ENCODE measurements around the gene LHFPL3.
"Not testable (repeated sequence)": the region's sequence is repeated elsewhere in the genome, so short reads cannot be mapped to it uniquely, and the experiment has no call there.

The LHFPL3 gene

GRCh38 chr7:104595591-104595990, 267.2 kb downstream of the LHFPL3 start:
- DNase-seq (ENCODE audit: low read depth) = not testable (repeated sequence)

DNA sequence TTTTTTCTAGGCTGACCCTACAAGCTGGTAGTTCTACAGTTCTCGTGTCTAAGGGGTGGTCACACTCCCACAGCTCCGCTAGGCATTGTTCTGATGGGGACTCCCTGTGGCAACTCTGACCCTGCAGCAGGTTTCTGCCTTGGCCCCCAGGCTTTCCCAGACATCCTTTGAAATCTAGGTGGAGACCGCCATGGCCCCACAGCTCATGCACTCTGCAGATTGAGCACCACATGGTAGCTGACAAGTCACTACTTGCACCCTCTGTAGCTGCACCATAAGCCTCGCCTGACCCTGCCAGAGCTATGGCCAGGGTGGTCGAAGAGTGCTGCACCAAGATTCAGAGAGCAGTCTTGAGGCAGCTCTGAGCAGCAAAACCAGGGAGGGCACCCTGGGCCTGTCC, 275.6 kb downstream of the LHFPL3 start:
- DNase-seq (ENCODE audit: low read depth) = no peak

GRCh38 chr7:104604706-104605105, 276.3 kb downstream of the LHFPL3 start:
- no peak for DNase-seq (ENCODE audit: low read depth)

GRCh38 chr7:104621321-104621720, 292.9 kb downstream of the LHFPL3 start:
- DNase-seq (ENCODE audit: low read depth) = no peak

DNA sequence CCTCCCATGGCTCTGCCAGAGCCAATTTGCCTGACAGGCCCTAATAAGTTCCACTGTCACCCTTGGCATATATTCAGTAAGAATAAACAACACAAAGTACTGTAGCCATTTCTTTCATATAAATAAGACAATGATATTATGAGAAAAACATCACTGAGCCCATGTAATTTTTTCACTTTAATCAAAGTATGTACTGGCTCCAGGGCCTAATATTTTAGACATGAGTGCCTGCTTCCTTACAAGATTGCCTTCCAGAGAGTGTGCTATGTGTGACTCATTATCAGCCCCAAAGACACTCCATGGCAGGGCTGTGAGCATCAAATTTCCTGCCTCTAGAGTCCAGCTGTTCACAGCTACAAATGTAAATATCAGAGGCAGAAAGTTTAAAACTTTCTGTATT, 297.6 kb downstream of the LHFPL3 start:
- no peak for DNase-seq (ENCODE audit: low read depth)

DNA sequence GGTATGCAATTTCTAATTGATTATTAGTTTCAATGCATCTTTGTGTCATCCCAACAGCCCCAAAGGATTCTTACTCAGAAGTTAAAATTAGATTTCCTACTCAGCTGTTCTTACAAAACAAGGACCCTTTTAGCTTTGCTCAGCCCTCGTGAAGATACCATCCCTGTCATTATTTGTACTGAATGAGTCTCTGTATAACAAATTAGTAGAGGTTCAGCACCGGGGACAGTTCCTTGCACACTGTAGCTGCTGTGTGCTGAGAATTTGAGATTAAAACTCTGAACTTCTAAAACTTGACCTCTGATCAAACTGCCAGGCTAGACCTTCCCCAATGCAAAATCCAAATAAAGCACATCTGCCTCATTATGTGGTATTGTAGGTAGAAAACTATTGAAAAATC, 299.1 kb downstream of the LHFPL3 start:
- DNase-seq (ENCODE audit: low read depth) = no peak

- DNase-seq (ENCODE audit: low read depth) = no peak
These were observed 299.6 kb downstream of the LHFPL3 start for GRCh38 chr7:104628017-104628416.

DNA sequence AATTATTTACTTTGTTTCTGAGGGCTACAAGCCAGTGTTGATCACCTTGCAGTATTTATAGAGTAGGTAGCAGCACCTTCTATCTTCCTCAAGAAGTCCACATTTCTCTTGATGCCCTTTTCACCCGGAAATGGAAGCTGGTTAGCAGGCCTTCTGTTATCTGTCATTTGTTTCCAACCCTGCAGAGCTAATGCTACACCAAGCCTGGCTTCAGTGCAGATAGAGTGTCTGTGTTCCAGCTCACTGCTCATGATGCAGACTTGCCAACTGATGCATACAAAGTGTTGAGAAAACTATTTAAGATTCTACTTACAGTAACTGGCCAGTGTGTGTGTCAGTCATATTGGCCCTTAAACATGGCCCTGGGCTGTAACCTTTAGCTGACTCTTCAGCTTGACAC, 301.0 kb downstream of the LHFPL3 start:
- no peak for DNase-seq (ENCODE audit: low read depth)

GRCh38 chr7:104640506-104640905, 312.1 kb downstream of the LHFPL3 start:
- no peak for DNase-seq (ENCODE audit: low read depth)

- no peak for DNase-seq (ENCODE audit: low read depth)
These were observed 314.2 kb downstream of the LHFPL3 start for GRCh38 chr7:104642560-104642959.

GRCh38 chr7:104643587-104644217, 315.3 kb downstream of the LHFPL3 start:
- no peak for DNase-seq (ENCODE audit: low read depth)

- no peak for DNase-seq (ENCODE audit: low read depth)
These were observed 322.7 kb downstream of the LHFPL3 start for GRCh38 chr7:104650991-104651640.

DNA sequence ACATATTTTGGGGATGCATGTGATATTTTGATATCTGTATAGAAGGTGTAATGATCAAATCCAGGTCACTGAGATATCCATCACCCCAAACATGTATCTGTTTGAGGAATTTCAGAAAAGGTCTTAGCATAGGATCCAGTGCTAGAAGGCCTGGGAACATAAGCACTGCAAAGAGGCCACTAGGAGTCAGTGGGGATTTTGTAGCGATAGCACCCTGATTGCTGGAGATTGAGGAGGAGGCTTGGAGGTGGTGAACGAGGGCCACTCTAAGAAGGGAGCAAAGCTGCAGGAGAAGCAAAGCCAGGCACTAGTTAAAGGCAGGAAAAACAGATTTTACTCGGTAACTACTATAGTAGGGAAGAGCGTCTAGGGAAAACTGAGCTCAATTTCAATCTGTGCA, 324.0 kb downstream of the LHFPL3 start:
- no peak for DNase-seq (ENCODE audit: low read depth)

DNA sequence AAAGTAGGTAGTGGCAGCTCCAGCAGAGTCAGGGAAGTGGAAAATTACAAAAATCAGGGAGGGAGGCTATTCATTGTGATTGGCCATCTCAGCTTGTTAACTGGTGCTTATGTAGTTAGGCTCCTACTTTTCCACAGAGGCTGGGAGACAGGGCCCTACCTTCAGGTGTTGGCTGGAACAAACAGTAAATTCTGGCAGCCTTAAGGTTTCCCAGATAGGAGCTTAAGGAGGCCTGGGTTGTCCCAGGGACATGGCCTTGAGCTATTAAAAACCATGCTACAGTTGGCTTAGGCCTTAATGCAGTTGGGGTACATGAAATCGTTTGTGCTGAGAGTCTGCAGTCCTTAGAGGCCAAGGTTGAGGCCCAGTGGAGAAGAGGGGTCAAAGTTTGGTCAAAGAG, 324.5 kb downstream of the LHFPL3 start:
- DNase-seq (ENCODE audit: low read depth) = no peak

DNA sequence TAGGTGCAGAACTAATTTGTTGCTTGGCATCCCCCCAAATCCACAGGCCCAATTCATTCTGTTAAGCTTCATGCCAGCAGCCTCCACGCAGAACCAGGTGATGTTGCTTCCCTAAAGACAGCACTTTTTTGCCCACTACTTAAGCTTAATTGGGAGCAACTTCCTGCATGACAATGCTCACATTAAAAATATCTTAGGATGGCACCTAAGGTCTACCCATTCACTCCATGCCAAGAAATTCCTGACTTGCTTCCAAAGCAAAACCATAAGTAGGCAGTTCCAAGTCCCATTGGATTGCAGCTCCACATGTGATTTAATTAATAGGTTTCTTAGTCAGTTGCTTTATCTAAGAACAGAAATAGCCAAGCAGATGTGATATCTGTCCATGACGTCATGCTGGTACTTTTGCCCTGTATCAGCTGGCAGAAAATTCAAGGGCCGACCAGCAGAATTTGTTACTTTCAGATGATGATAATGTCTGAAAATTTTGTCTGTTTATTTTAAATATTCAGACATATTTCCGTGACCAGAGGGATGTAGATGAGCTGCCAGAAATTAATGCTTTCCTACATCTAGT, 325.5 kb downstream of the LHFPL3 start:
- DNase-seq (ENCODE audit: low read depth) = no peak

DNA sequence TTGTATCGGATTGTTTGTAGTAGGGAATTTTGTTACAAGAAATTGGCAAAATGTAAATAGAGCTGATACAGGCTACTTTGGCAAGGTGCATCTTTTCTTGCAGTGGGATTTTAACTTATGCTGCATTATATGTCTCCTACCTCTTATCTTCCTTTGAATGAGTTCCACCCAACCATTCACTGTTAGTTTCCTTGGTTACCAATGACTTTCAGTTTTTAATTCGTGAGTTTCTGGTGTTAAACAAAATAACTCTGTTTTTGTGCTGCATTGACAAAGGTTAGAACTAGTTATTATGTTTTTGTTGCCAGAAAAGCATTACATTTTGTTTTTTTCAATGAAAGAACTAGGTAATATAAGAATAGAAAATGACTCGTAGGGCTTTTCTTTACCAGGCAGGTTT, 327.2 kb downstream of the LHFPL3 start:
- DNase-seq (ENCODE audit: low read depth) = no peak

DNA sequence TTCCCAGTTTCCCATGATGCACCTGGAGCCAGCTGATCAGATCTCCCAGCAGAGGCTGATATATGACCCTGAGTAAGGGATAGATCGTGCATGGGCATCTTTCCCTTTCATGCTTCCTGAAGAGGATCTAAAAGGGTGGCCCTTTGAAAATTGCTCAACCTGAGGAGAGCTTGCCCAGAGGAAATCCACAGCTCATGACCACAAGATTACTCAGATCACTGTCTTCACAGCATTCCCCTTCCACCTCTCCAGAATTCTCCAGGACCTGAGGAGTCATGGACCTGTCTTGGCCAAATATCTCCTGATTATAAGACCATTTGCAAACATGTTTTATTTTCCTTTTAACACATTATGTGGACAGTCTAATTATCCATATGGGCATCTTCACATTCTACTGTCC, 328.1 kb downstream of the LHFPL3 start:
- no peak for DNase-seq (ENCODE audit: low read depth)

GRCh38 chr7:104657134-104657533, 328.7 kb downstream of the LHFPL3 start:
- DNase-seq (ENCODE audit: low read depth) = no peak

GRCh38 chr7:104661575-104661974, 333.2 kb downstream of the LHFPL3 start:
- no peak for DNase-seq (ENCODE audit: low read depth)

DNA sequence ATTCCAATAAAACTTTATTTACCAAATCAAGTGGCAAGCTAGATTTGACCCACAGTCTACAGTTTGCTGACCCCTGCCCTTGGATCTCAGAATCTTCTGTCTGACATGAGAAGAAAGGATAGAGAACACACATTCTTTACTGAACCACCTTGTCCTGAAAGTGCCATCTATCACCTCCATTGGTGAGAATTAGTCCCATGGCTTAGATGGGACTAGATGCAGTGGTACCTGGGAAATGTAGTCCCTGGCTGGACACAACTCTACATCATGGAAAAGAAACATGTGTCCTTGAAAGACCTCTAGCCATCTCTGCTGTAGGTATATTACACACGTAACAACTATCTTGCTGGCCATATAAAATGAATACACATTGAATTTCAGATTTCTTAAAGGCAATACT, 336.2 kb downstream of the LHFPL3 start:
- no peak for DNase-seq (ENCODE audit: low read depth)

DNA sequence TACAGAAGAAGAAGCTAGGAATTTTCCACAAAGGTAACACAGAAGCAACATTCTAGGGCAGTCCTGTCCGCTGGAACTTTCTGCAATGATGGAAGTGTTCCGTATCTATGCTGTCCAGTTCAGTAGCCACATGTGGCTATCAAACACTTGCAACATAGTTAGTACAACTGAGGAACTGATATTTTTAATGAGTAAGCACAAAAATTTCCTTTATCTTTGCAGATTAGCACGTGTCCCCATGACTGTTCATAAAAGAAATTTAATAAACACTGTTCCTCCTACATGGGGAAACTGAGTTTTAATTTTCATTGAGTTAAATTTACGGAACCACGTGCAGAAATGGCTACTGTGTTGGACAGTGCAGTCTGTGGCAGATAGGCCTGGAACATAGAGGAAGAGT, 349.2 kb downstream of the LHFPL3 start:
- DNase-seq (ENCODE audit: low read depth) = no peak

GRCh38 chr7:104679085-104679484, 350.7 kb downstream of the LHFPL3 start:
- no peak for DNase-seq (ENCODE audit: low read depth)

DNA sequence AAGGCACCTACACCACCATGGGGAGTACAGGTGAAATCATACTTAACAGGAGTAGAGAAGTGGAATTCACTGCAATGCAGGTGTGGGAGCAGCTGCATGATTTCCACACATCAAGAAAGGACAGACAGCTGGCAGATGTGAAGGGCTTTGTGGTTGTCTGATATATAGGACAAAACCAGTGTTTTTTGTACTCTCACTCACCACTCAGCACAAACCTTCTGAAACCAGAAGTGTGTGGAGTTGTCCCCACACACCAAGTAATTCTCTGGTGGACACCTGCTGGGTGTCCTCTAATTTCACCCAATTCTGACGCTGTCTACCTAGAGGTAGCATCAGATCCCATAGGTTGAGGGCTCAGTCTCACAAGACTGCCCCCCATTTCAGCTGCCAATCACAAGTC, 357.9 kb downstream of the LHFPL3 start:
- no peak for DNase-seq (ENCODE audit: low read depth)

DNA sequence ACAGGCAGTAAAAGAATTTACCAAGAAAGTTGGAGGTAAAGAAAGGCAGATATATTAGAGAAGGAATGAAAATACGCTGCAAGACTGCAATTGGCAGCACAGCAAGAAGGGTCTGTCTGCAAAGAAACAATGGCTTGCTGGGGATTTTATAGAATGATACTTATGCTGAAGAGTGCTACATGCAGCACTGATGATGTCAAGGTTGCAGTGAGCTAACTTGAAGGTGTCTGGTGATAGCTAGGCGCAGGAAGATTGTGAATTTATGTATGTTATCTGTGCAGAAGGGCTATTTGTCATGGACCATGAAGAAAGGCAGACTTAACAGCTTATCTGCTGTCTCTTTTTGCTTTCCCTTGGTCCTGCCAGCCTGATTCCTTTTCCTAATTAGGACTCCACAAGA, 366.3 kb downstream of the LHFPL3 start:
- DNase-seq (ENCODE audit: low read depth) = no peak

Measured in fibroblast of gingiva (primary cell).